ENCODE results near the gene TRIM51G.
"Not testable (repeated sequence)": the region's sequence is repeated elsewhere in the genome, so short reads cannot be mapped to it uniquely, and the experiment has no call there.

The TRIM51G gene, protein sequence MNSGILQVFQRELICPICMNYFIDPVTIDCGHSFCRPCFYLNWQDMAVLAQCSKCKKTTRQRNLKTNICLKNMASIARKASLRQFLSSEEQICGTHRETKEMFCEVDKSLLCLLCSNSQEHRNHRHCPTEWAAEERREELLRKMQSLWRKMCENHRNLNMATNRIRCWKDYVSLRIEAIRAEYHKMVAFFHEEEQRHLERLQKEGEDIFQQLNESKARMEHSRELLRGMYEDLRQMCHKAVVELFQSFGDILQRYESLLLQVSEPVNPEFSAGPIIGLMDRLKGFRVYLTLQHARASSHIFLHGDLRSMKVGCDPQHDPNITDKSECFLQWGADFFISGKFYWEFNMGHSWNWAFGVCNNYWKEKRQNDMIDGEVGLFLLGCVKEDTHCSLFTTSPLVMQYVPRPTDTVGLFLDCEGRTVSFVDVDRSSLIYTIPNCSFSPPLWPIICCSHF

DNA sequence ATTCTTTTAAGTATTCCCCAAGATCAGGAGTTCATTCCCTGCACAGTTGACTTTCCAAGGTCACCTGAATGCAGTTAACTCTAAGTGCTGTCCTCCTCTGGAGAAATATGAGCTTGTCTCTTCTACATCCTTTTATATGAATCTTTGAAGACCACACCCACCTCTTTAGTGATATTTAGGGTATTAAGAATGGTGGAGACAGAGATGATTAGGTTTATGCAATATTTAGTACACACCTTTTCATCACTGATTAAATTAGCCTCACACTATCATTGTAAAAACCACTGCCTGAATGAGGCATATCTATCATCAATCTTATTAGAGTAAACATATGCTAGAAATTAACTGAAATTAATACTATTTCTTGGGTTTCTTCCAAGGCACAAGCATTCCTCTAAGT lies at the start of gene TRIM51G:
Gene TRIM51G (minus strand): TSS at position 101 of the 400 bp plus-strand sequence. CDS start 2,190 bp downstream, outside the sequence.
- not testable (repeated sequence) for DNase-seq

DNA sequence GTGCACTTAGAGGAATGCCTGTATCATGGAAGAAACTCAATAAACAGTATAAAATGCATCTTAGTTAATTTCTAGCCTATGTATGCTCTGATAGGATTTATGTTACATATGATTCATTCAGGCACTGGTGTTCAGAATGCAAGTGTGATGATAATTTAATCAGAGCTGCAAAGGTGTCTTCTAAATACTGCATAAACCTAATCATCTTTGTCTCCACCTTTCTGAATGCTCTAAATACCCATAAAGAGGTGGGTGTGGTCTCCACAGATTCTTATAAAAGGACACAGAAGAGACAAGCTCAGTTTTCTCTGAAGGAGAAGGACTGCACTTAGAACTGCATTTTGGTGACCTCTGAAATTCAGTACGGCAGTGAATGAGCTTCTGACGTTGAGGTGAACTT lies 44.8 kb upstream of the TRIM51G start, which contains the start of gene TRIM49B:
Gene TRIM49B (plus strand): TSS at position 301 of the 400 bp plus-strand sequence. CDS start 2,777 bp downstream, outside the sequence.
- DNase-seq = not testable (repeated sequence)

DNA sequence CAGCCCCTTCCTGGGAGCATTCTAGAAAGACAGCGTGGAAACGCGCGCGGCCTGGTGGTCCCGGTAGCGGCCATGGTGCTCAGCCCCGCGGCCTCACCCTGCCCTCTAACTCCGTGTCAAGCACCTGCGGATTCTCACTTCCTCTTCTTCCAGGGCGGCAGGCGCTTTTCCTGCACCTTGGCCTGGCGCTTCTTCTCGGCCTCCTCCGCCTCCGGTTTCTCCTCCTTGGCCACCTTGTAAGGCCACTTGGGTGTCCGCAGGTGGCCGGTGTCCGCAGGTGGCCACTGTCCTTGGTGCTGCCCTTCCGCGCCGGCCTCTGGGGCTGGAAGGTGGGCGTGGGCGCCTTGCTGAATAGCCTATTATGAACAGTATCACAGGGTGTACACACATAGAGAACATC lies 15.1 kb downstream of the TRIM51G start:
- DNase-seq = not testable (repeated sequence)

DNA sequence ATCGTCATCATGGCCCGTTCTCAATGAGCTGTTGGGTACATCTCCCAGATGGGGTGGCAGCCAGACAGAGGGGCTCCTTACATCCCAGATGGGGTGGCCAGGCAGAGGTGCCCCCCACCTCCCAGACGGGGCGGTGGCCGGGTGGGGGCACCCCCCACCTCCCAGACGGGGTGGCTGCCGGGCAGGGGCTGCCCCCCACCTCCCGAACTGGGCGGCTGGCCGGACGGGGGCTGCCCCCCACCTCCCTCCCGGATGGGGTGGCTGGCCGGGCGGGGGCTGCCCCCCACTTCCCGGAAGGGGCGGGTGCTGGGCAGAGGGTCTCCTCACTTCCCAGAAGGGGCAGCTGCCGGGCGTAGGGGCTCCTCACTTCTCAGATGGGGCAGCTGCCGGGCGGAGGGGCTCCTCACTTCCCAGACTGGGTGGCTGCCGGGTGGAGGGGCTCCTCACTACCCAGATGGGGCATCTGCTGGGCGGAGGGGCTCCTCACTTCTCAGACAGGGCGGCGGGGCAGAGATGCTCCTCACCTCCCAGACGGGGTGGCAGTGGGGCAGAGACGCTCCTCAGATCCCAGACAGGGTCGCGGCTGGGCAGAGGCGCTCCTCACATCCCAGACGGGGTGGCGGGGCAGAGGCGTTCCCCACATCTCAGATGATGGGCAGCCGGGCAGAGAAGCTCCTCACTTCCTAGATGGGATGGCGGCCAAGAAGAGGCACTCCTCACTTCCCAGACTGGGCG lies 28.2 kb downstream of the TRIM51G start:
- DNase-seq = not testable (repeated sequence)

DNA sequence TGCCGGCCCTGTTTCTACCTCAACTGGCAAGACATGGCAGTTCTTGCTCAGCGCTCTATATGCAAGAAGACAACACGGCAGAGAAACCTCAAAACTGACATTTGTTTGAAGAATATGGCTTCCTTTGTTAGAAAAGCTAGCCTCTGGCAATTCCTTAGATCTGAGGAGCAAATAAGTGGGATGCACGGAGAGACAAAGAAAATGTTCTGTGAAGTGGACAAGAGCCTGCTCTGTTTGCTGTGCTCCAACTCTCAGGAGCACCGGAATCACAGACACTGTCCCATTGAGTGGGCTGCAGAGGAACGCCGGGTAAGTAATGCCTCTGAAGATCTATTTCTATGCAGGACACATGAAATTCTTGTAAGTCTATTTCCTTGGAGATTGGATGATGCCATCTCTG lies 37.9 kb downstream of the TRIM51G start:
- not testable (repeated sequence) for DNase-seq
